Jurkat, Clone E6-1 (cell line): ENCODE data around the gene SLC25A19.

Source experiments
- DNase-seq: peaks from one replicate; pipeline ENCODE4 v3.0.0-alpha.2; 2011; ENCODE audit warnings: low read depth, low spot score
- H3K4me3 ChIP-seq: 2 replicates; pipeline ENCODE4 v1.5.1; 2011; ENCODE audit warnings: mild to moderate bottlenecking, low read length, control low read depth, moderate library complexity

The SLC25A19 gene

DNA sequence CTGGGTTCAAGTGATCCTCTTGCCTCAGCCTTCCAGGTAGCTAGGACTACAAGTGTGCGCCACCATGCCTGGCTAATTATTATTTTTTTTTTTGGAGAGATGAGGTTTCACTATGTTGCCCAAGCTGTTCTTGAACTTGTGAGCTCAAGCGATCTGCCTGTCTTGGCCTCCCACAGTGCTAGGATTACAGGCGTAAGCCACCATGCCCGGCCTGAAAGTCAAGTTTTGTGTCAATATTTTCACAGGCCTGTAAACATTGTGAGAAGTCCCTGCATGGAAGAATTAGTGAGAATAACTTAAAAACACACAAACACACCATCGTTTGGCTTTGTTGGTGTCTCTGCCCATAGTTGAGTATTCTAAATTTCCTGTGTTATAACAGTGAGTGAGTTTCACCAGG, 61.5 kb downstream of the SLC25A19 start:
- H3K4me3 ChIP-seq: no peak overlapping the region
- no peak for DNase-seq

DNA sequence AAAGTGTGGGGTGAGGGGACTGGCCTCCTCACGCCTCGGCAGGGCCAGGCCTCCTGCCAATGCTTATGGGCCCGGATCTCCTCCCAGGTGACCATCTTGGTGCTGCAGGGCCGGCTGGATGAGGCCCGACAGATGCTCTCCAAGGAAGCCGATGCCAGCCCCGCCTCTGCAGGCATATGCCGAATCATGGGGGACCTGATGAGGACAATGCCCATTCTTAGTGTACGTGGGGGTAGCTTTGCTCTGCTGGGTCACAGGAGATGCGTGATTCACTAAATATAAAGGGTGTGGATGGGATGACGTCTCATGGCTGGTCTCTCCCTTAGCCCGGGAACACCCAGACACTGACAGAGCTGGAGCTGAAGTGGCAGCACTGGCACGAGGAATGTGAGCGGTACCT, 64.2 kb downstream of the SLC25A19 start:
- no peak for DNase-seq
- no peak overlapping the region for H3K4me3 ChIP-seq
